Vagina (tissue), 2 donors: ENCODE results near the gene CYBC1. TPM values are rescaled to one million over a fixed set of nuclear protein-coding genes. Genes with fewer than 3 reads are reported as not detected.
"Not testable (repeated sequence)": the region's sequence is repeated elsewhere in the genome, so short reads cannot be mapped to it uniquely, and the experiment has no call there.

ENCODE experiments used
- DNase-seq, 2 donors: peaks; one replicate each; pipeline ENCODE4 v3.0.0-alpha.2; 2017; ENCODE audit errors: extremely low spot score in 2 of 2
- H3K27ac ChIP-seq: fragments of 200-600 bp; sonication (generic); one replicate; pipeline ENCODE4 v1.5.1; 2019
- H3K27me3 ChIP-seq: fragments of 200-600 bp; sonication (generic); one replicate; pipeline ENCODE4 v1.5.1; 2019
- H3K36me3 ChIP-seq, 2 donors: fragments of 200-600 bp; sonication (generic); one replicate each; pipeline ENCODE4 v1.5.1; 2017 to 2019
- H3K4me1 ChIP-seq: fragments of 200-600 bp; sonication (generic); one replicate; pipeline ENCODE4 v1.5.1; 2019
- H3K4me3 ChIP-seq, 2 donors: fragments of 200-600 bp; sonication (generic); 1 replicate in 1 of 2; 2 replicates in 1 of 2; pipeline ENCODE4 v1.5.1; 2016 to 2019
- H3K9me3 ChIP-seq: fragments of 200-600 bp; sonication (generic); one replicate; pipeline ENCODE4 v1.5.1; 2019
- POLR2A ChIP-seq, 2 donors: fragments of 450-650 bp; IDR thresholded peaks; one replicate each; pipeline ENCODE4 v1.6.1; 2017; ENCODE audit warnings: antibody characterized with exemption in 2 of 2, mild to moderate bottlenecking in 2 of 2, moderate library complexity in 2 of 2
- POLR2AphosphoS5 ChIP-seq, 2 donors: sonication (generic); formaldehyde crosslinking; IDR thresholded peaks; one replicate each; pipeline ENCODE4 v1.9.0; 2017; ENCODE audit warnings: antibody characterized with exemption in 2 of 2, mild to moderate bottlenecking in 2 of 2, low read depth in 1 of 2; ENCODE audit not compliant: insufficient read depth in 1 of 2
- intact Hi-C: fragments of 100-400 bp; cut with DNase I; formaldehyde crosslinking; loops from one replicate; pipeline ENCODE4 v1.15.1; 2023
- total RNA-seq: library from RNA; depleted of rRNA; stranded (reverse); fragments of >200 nt; gene quantifications from one replicate; pipeline ENCODE4 v1.2.3, GENCODE V29; 2016
- TF ChIP-seq, protein P1 (sequence below), 3 experiments: fragments of 450-650 bp in 2 of 3; fragments of 200-600 bp in 1 of 3; sonication (generic) in 1 of 3; IDR thresholded peaks; one replicate each; pipeline ENCODE4 v1.5.1; 2017 to 2019; ENCODE audit warnings: antibody characterized with exemption in 3 of 3, mild to moderate bottlenecking in 2 of 3, moderate library complexity in 2 of 3

CYBC1 gene
- total RNA-seq, 1 donor from 2014 or later = 51.6 TPM

DNA sequence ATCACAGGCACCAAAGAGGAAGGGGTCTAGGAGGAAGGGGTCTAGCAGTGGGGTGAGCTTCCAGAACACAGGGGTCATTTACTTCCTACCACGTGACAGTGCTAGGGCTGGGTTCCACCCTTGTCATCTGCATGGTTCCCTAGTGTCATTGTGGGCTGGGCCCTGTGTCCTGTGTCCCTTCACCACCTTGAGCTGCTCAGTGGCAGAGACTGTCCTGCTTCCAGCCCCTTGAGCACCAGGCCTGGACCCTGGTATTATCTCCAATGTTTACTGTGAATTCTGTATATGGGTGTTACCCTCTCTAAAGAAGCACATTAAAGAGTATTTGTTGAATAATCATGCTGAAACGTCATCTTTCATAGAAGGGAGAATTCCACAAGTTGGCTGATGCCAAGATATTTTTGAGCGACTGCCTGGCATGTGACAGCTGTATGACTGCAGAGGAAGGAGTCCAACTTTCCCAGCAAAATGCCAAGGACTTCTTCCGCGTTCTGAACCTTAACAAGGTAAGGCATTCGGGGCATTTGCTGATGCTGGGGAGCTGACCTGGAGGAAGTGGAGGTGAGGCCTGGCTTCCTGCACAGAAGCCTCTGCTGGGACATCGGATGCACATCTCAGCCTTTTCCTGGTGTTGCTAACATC is 13.5 kb upstream of the CYBC1 start:
- peaks cover 0 to 50% of the 10 kb centered on the region in 2 donors for H3K36me3 ChIP-seq

DNA sequence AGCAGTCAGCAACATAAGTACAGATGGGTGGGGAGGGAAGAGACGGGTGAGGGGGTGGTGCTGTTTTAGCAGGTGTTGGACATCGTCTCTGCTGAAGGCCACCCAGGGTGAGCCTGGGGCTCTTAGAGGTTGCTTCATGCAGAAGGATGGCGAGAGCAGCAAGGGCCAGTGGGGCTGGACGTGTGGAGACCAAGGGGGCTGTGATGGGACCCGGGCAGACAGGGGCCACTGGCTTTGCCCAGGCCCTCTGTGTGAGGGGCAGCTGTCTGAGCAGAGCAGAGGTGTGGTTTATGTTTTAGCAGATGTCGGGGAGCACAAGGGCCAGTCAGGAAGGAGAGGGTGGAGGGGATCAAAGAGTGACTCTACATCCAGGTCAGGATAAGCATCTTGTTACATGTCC is 12.8 kb upstream of the CYBC1 start:
- Histone ChIP-seq H3K9me3 (no peaks in the 10 kb centered on the region), H3K27ac (no peak overlapping the region), H3K27me3 (no peaks in the 10 kb centered on the region), H3K4me1 (peaks cover 10% of the 10 kb centered on the region), H3K4me3 (no peak overlapping the region), H3K36me3 (peaks cover 0 to 43% of the 10 kb centered on the region in 2 donors)
- intact Hi-C loops = no loop called here
- DNase-seq = peak in 1 of 2 donors; percentile 82
- TF ChIP-seq POLR2A (IDR thresholded peaks at IDR 0.05) (no peak), POLR2AphosphoS5 (IDR thresholded peaks at IDR 0.05; ENCODE audit: insufficient read depth in 1 of 2, low read depth in 1 of 2) (no peak)
- TF ChIP-seq, protein P1, sequence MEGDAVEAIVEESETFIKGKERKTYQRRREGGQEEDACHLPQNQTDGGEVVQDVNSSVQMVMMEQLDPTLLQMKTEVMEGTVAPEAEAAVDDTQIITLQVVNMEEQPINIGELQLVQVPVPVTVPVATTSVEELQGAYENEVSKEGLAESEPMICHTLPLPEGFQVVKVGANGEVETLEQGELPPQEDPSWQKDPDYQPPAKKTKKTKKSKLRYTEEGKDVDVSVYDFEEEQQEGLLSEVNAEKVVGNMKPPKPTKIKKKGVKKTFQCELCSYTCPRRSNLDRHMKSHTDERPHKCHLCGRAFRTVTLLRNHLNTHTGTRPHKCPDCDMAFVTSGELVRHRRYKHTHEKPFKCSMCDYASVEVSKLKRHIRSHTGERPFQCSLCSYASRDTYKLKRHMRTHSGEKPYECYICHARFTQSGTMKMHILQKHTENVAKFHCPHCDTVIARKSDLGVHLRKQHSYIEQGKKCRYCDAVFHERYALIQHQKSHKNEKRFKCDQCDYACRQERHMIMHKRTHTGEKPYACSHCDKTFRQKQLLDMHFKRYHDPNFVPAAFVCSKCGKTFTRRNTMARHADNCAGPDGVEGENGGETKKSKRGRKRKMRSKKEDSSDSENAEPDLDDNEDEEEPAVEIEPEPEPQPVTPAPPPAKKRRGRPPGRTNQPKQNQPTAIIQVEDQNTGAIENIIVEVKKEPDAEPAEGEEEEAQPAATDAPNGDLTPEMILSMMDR (IDR thresholded peaks at IDR 0.05) = no peak

More for the DNA sequence above, 13.5 kb upstream of the CYBC1 start:
- H3K27ac ChIP-seq = no peak overlapping the region
- DNase-seq = peak in 1 of 2 donors; percentile 74
- intact Hi-C loops = no loop called here
- peaks cover 8% of the 10 kb centered on the region for H3K4me1 ChIP-seq
- TF ChIP-seq POLR2A (IDR thresholded peaks at IDR 0.05) (no peak), POLR2AphosphoS5 (IDR thresholded peaks at IDR 0.05; ENCODE audit: insufficient read depth in 1 of 2, low read depth in 1 of 2) (no peak)
- TF ChIP-seq, protein P1 (IDR thresholded peaks at IDR 0.05) = no peak
- H3K4me3 ChIP-seq = no peak overlapping the region
- no peaks in the 10 kb centered on the region for H3K9me3 ChIP-seq
- no peaks in the 10 kb centered on the region for H3K27me3 ChIP-seq

DNA sequence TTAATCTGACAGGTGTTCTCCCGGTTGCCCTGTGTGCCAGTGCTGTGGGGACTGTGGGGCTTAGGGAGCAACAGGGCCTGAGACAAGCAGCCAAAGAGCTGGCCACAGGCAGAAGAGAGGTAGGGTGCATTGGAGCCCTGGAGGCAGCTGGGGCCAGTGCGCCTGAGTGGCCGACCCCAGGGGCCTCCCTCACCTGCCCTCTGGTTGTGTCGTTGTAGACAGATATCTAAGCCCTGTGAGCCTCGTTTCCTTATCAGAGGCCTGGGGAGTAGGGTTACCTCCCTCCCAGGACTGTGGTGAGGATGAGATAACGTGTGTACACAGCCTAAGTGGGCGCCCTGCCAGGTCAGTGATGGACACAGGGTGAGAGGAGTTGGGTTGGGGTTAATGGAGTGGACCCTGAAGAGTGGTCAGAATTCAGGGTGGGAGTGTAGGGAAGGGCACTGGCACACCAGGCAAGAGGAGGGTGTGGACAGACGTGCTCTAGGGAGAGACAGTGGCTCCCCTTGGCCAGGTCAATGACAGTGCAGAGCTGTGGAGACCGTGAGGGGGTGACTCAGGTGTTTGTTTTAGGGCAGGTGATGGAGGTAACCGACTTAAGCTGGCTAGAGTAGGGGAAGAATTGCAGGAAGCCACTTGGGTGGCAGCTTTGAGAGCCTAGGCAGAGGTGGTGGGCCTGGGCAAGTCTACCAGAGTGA is 11.4 kb upstream of the CYBC1 start:
- Histone ChIP-seq H3K4me1 (peaks cover 18% of the 10 kb centered on the region), H3K9me3 (no peaks in the 10 kb centered on the region), H3K27me3 (no peaks in the 10 kb centered on the region), H3K4me3 (no peak overlapping the region), H3K27ac (no peak overlapping the region), H3K36me3 (peaks cover 0 to 36% of the 10 kb centered on the region in 2 donors)
- DNase-seq = peak in 1 of 2 donors; percentile 72
- intact Hi-C loops = no loop called here
- TF ChIP-seq POLR2A (IDR thresholded peaks at IDR 0.05) (no peak), POLR2AphosphoS5 (IDR thresholded peaks at IDR 0.05; ENCODE audit: insufficient read depth in 1 of 2, low read depth in 1 of 2) (no peak)
- TF ChIP-seq, protein P1 (IDR thresholded peaks at IDR 0.05) = no peak

DNA sequence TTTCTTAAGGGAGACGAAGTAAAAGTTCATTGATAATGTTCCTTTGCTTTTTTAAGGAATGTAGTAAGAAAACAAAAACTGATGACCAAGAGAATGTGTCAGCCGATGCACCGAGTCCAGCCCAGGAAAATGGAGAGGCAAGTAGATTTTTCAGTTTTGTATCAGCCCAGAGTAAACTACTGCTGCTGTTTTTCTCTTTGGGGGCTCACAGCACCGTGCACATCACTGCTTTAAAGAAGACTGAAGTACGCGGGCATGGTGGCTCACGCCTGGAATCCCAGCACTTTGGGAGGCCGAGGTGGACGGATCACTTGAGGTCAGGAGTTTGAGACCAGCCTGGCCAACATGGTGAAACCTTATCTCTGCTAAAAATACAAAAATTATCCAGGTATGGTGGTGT is 9.4 kb upstream of the CYBC1 start:
- not testable (repeated sequence) for H3K27me3 ChIP-seq, H3K9me3 ChIP-seq, DNase-seq, H3K4me3 ChIP-seq, H3K27ac ChIP-seq
- peaks cover 19% of the 10 kb centered on the region for H3K4me1 ChIP-seq
- intact Hi-C loops = loop anchor here (5.0 kb wide), 1 partner anchor 37 kb away; no protein-coding TSS in a partner anchor
- peaks cover 0 to 22% of the 10 kb centered on the region in 2 donors for H3K36me3 ChIP-seq

DNA sequence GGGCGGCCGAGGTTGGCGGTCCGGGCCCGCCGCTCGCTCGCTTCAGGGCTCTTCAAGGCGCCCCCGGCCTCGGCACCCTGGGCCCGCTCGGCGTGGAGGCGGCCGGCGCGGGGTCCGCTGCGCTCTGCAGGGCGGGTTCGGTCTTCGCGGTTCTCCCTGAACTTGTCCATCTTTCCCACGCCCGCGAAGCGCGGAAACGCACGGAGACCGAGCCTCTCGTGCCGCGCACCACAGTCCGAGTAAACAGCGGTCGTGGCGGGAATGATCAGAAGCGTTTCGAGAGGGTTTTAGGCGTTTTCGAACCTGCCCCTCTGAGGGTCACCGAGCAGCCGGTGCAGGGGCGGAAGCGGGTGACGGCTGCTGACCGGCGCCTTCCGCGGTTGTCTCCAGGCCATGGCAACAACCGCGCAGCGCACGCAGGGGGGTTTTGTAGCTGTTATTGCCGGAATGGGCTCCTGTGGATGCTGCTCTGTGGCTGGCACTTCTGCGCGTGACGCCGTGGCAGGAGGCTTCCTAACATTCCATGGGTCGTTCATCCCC is 8.4 kb upstream of the CYBC1 start:
- no peaks in the 10 kb centered on the region for H3K27me3 ChIP-seq
- peak overlapping the region; percentile 100 for H3K27ac ChIP-seq
- TF ChIP-seq, protein P1 (IDR thresholded peaks at IDR 0.05) = no peak
- no peak for TF ChIP-seq POLR2AphosphoS5 (IDR thresholded peaks at IDR 0.05; ENCODE audit: insufficient read depth in 1 of 2, low read depth in 1 of 2)
- no peak for TF ChIP-seq POLR2A (IDR thresholded peaks at IDR 0.05)
- H3K4me1 ChIP-seq = peaks cover 19% of the 10 kb centered on the region
- H3K36me3 ChIP-seq = peaks cover 0 to 13% of the 10 kb centered on the region in 2 donors
- peak overlapping the region; percentile 56 to 94 for H3K4me3 ChIP-seq
- intact Hi-C loops = loop anchor here (5.0 kb wide), 1 partner anchor 38 kb away; no protein-coding TSS in a partner anchor
- no peaks in the 10 kb centered on the region for H3K9me3 ChIP-seq
- DNase-seq = peak in 1 of 2 donors; percentile 87
